HG02852 (cell line): ENCODE measurements around the gene COL4A4.
"Not testable (repeated sequence)": the region's sequence is repeated elsewhere in the genome, so short reads cannot be mapped to it uniquely, and the experiment has no call there.

ENCODE experiments used
- ATAC-seq: cut with Tn5 transposase; IDR thresholded peaks from one replicate; pipeline ENCODE4 v1.9.1; 2021; ENCODE audit warnings: mild to moderate bottlenecking, moderate library complexity; ENCODE audit not compliant: unreplicated experiment

COL4A4 gene

GRCh38 chr2:227163998-227164762 is at the start of gene COL4A4, which contains the start of gene COL4A3:
Gene COL4A4 (minus strand): TSS chr2:227164205. CDS start chr2:227147483, 16,722 bp downstream.
Gene COL4A3 (plus strand): TSS chr2:227164624. CDS start chr2:227164727, 103 bp downstream.
- peak; percentile 58 for ATAC-seq

GRCh38 chr2:227207573-227207972 is 43.6 kb upstream of the COL4A4 start:
- ATAC-seq = no peak

- no peak for ATAC-seq
Measured at GRCh38 chr2:227206406-227206805, 42.4 kb upstream of the COL4A4 start.

- no peak for ATAC-seq
Measured at GRCh38 chr2:227205701-227206100, 41.7 kb upstream of the COL4A4 start.

- no peak for ATAC-seq
Measured at GRCh38 chr2:227204452-227204851, 40.4 kb upstream of the COL4A4 start.

GRCh38 chr2:227201771-227202170 is 37.8 kb upstream of the COL4A4 start:
- no peak for ATAC-seq

GRCh38 chr2:227198866-227199265 is 34.9 kb upstream of the COL4A4 start:
- ATAC-seq = no peak

- no peak for ATAC-seq
Measured at GRCh38 chr2:227194219-227194618, 30.2 kb upstream of the COL4A4 start.

GRCh38 chr2:227192491-227192890 is 28.5 kb upstream of the COL4A4 start:
- no peak for ATAC-seq

- no peak for ATAC-seq
Measured at GRCh38 chr2:227191367-227191766, 27.4 kb upstream of the COL4A4 start.

- no peak for ATAC-seq
Measured at GRCh38 chr2:227188292-227188691, 24.3 kb upstream of the COL4A4 start.

- ATAC-seq = no peak
Measured at GRCh38 chr2:227186751-227187150, 22.7 kb upstream of the COL4A4 start.

GRCh38 chr2:227185615-227186232 is 21.7 kb upstream of the COL4A4 start:
- ATAC-seq = no peak

GRCh38 chr2:227183657-227184367 is 19.8 kb upstream of the COL4A4 start:
- no peak for ATAC-seq

GRCh38 chr2:227182765-227183164 is 18.8 kb upstream of the COL4A4 start:
- no peak for ATAC-seq

- no peak for ATAC-seq
Measured at GRCh38 chr2:227180770-227181169, 16.8 kb upstream of the COL4A4 start.

GRCh38 chr2:227179988-227180685 is 16.1 kb upstream of the COL4A4 start:
- no peak for ATAC-seq

- no peak for ATAC-seq
Measured at GRCh38 chr2:227177592-227178336, 13.8 kb upstream of the COL4A4 start.

GRCh38 chr2:227171779-227172178 is 7.8 kb upstream of the COL4A4 start:
- ATAC-seq = not testable (repeated sequence)

- peak; percentile 67 for ATAC-seq
Measured at GRCh38 chr2:227164763-227165291, 822 bp upstream of the COL4A4 start.
